ENCODE results near the gene RBL2.
"Not testable (repeated sequence)": the region's sequence is repeated elsewhere in the genome, so short reads cannot be mapped to it uniquely, and the experiment has no call there.

RBL2 gene

GRCh38 chr16:53530046-53530445 is 95.8 kb downstream of the RBL2 start:
- Histone ChIP-seq H3K4me3 (no peak overlapping the region), H3K9ac (ENCODE audit: insufficient read length) (no peak overlapping the region), H3K36me3 (ENCODE audit: insufficient read depth, low read length) (no peaks in the 10 kb centered on the region), H3K9me3 (ENCODE audit: low read depth, low read length) (no peaks in the 10 kb centered on the region), H3K27ac (no peak overlapping the region)
- no peak for DNase-seq (ENCODE audit: low read depth, low spot score)
- TF ChIP-seq POLR2AphosphoS5 (IDR thresholded peaks at IDR 0.05; ENCODE audit: borderline replicate concordance, low read depth, low read length) (no peak), EZH2 (IDR thresholded peaks at IDR 0.05) (no peak), FOXP2 (optimal IDR thresholded peaks at IDR 0.05; ENCODE audit: control extremely low read depth, extremely low read length, insufficient read depth) (no peak)

GRCh38 chr16:53530741-53531140 is 96.5 kb downstream of the RBL2 start:
- H3K4me3 ChIP-seq: no peak overlapping the region
- no peaks in the 10 kb centered on the region for H3K9me3 ChIP-seq (ENCODE audit: low read depth, low read length)
- H3K27ac ChIP-seq: no peak overlapping the region

DNA sequence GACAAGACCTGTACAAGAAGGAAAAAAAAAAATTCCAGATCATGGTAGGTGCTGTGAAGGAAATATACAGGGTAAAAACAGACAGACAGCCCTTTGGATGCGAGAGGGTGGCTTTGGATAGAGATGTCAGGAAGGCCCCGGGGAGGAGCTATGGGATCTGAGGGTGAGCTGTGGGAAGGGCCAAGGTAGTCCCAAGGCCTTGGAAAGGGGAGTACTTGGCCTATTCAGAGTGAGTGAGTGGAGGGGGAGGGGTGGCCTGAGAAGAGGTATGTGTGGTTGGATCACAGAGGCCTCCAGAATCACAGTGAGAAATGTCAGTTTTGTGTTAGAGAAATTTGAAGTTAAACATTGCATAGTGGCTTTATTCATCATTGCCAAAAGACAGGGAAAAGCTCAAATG is 99.9 kb downstream of the RBL2 start:
- H3K36me3 ChIP-seq (ENCODE audit: insufficient read depth, low read length): no peaks in the 10 kb centered on the region
- no peak for TF ChIP-seq FOXP2 (optimal IDR thresholded peaks at IDR 0.05; ENCODE audit: control extremely low read depth, extremely low read length, insufficient read depth)
- TF ChIP-seq POLR2AphosphoS5 (IDR thresholded peaks at IDR 0.05; ENCODE audit: borderline replicate concordance, low read depth, low read length): no peak
- no peak for TF ChIP-seq EZH2 (IDR thresholded peaks at IDR 0.05)
- no peak overlapping the region for H3K27ac ChIP-seq
- no peak overlapping the region for H3K4me3 ChIP-seq
- no peaks in the 10 kb centered on the region for H3K9me3 ChIP-seq (ENCODE audit: low read depth, low read length)
- H3K9ac ChIP-seq (ENCODE audit: insufficient read length): no peak overlapping the region
- DNase-seq (ENCODE audit: low read depth, low spot score): no peak

More at GRCh38 chr16:53530741-53531140, 96.5 kb downstream of the RBL2 start:
- no peak for DNase-seq (ENCODE audit: low read depth, low spot score)
- Histone ChIP-seq H3K9ac (ENCODE audit: insufficient read length) (no peak overlapping the region), H3K36me3 (ENCODE audit: insufficient read depth, low read length) (no peaks in the 10 kb centered on the region)
- TF ChIP-seq FOXP2 (optimal IDR thresholded peaks at IDR 0.05; ENCODE audit: control extremely low read depth, extremely low read length, insufficient read depth): no peak
- no peak for TF ChIP-seq EZH2 (IDR thresholded peaks at IDR 0.05)
- TF ChIP-seq POLR2AphosphoS5 (IDR thresholded peaks at IDR 0.05; ENCODE audit: borderline replicate concordance, low read depth, low read length): no peak

GRCh38 chr16:53537626-53538025 is 103.4 kb downstream of the RBL2 start:
- no peak overlapping the region for H3K9ac ChIP-seq (ENCODE audit: insufficient read length)
- TF ChIP-seq EZH2 (IDR thresholded peaks at IDR 0.05) (no peak), POLR2AphosphoS5 (IDR thresholded peaks at IDR 0.05; ENCODE audit: borderline replicate concordance, low read depth, low read length) (no peak), FOXP2 (optimal IDR thresholded peaks at IDR 0.05; ENCODE audit: control extremely low read depth, extremely low read length, insufficient read depth) (no peak)
- no peak for DNase-seq (ENCODE audit: low read depth, low spot score)
- no peak overlapping the region for H3K27ac ChIP-seq
- no peaks in the 10 kb centered on the region for H3K9me3 ChIP-seq (ENCODE audit: low read depth, low read length)
- H3K36me3 ChIP-seq (ENCODE audit: insufficient read depth, low read length): no peaks in the 10 kb centered on the region
- H3K4me3 ChIP-seq: no peak overlapping the region

DNA sequence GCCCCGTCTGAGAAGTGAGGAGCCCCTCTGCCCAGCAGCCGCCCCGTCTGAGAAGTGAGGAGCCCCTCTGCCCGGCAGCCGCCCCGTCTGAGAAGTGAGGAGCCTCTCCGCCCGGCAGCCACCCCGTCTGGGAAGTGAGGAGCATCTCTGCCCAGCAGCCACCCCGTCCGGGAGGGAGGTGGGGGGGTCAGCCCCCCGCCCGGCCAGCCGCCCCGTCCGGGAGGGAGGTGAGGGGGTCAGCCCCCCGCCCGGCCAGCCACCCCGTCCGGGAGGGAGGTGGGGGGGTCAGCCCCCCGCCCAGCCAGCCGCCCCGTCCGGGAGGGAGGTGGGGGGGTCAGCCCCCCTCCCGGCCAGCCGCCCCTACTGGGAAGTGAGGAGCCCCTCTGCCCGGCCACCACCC is 105.1 kb downstream of the RBL2 start:
- H3K9ac ChIP-seq (ENCODE audit: insufficient read length); H3K27ac ChIP-seq; H3K9me3 ChIP-seq (ENCODE audit: low read depth, low read length); H3K36me3 ChIP-seq (ENCODE audit: insufficient read depth, low read length); H3K4me3 ChIP-seq; DNase-seq (ENCODE audit: low read depth, low spot score): not testable (repeated sequence)

- H3K36me3 ChIP-seq (ENCODE audit: insufficient read depth, low read length); H3K9ac ChIP-seq (ENCODE audit: insufficient read length); H3K4me3 ChIP-seq; DNase-seq (ENCODE audit: low read depth, low spot score); H3K9me3 ChIP-seq (ENCODE audit: low read depth, low read length); H3K27ac ChIP-seq: not testable (repeated sequence)
Observed at GRCh38 chr16:53539759-53540718, 105.8 kb downstream of the RBL2 start.

Measured in SK-N-MC (cell line).